GM12878 (cell line): ENCODE data around the gene CNKSR1. TPM values are rescaled to one million over a fixed set of nuclear protein-coding genes. Genes with fewer than 3 reads are reported as not detected.

ENCODE experiments used
- ATAC-seq: fragments of 200-7000 bp; cut with Tn5 transposase; 3 replicates; pipeline ENCODE4 v1.9.1; 2020; ENCODE audit warnings: mild to moderate bottlenecking, moderate library complexity
- BruUV-seq: library from RNA; stranded (reverse); fragments of 400-500 nt; replicated peaks from 2 replicates; lab custom pipeline; 2021; lab: Mats Ljungman, UMichigan
- CTCF ChIA-PET: fragments of 300-600 bp; sonication (Branson Sonifier 250); formaldehyde crosslinking; extraction: SDS; loops from one replicate; lab custom pipeline; 2021; ENCODE audit warnings: inconsistent platforms; lab: Yijun Ruan, JAX
- POLR2A ChIA-PET: fragments of 350-600 bp; formaldehyde crosslinking; extraction: SDS; loops from one replicate; lab custom pipeline; 2021; ENCODE audit warnings: inconsistent platforms; lab: Charles Lee
- RAD21 ChIA-PET: fragments of 300-600 bp; sonication (Branson Sonifier 250); formaldehyde crosslinking; loops from one replicate; lab custom pipeline; 2023; ENCODE audit warnings: antibody characterized with exemption; ENCODE audit not compliant: unreplicated experiment; lab: Charles Lee
- SMC1A ChIA-PET: fragments of 300-600 bp; sonication (Branson Sonifier 250); formaldehyde crosslinking; loops from one replicate; lab custom pipeline; 2023; ENCODE audit not compliant: unreplicated experiment, uncharacterized antibody; lab: Charles Lee
- DNase-seq: peaks from one replicate; pipeline ENCODE4 v3.0.0-alpha.2; 2011; ENCODE audit warnings: low read depth, low spot score
- FAIRE-seq: peaks from 3 replicates; lab custom pipeline; 2011; peaks lifted over from hg19 to GRCh38; lab: Jason Lieb, UNC
- H2AFZ ChIP-seq: 2 replicates; pipeline ENCODE4 v1.6.0; 2011; ENCODE audit warnings: low read depth, low read length, control low read depth; ENCODE audit not compliant: control insufficient read depth
- H3K27ac ChIP-seq: 2 replicates; pipeline ENCODE4 v1.5.1; 2011; ENCODE audit warnings: control low read depth; ENCODE audit not compliant: control insufficient read depth, insufficient read depth
- H3K27me3 ChIP-seq, 2 experiments: replicated peaks in 1 of 2; 2 replicates each; pipeline versions ENCODE4 v1.6.0 to v1.6.1; 2011; ENCODE audit warnings: low read length in 1 of 2; ENCODE audit not compliant: control insufficient read depth in 2 of 2, insufficient read depth in 2 of 2
- H3K36me3 ChIP-seq, 2 experiments: 2 replicates each; pipeline ENCODE4 v1.5.1; 2011; ENCODE audit warnings: low read length in 1 of 2; ENCODE audit not compliant: control insufficient read depth in 2 of 2, insufficient read depth in 2 of 2
- H3K4me1 ChIP-seq: 2 replicates; pipeline ENCODE4 v1.6.1; 2011; ENCODE audit warnings: mild to moderate bottlenecking, low read length, moderate library complexity, mixed read lengths; ENCODE audit not compliant: control insufficient read depth, insufficient read depth
- H3K4me2 ChIP-seq: 2 replicates; pipeline ENCODE4 v1.6.0; 2011; ENCODE audit warnings: control low read depth; ENCODE audit not compliant: control insufficient read depth, insufficient read depth
- H3K4me3 ChIP-seq: fragments of 200-600 bp; sonication (generic); 2 replicates; pipeline ENCODE4 v1.5.1; 2016
- H3K79me2 ChIP-seq: 2 replicates; pipeline ENCODE4 v1.6.0; 2011; ENCODE audit warnings: low read length; ENCODE audit not compliant: control insufficient read depth, insufficient read depth
- H3K9ac ChIP-seq: 2 replicates; pipeline ENCODE4 v1.8.0; 2011; ENCODE audit warnings: low read length, control low read depth, mixed read lengths; ENCODE audit not compliant: control insufficient read depth, insufficient read depth
- H3K9me3 ChIP-seq: replicated peaks from 3 replicates; pipeline ENCODE4 v1.5.1; 2011; ENCODE audit warnings: mild to moderate bottlenecking, low read length; ENCODE audit not compliant: control insufficient read depth, insufficient read depth
- H4K20me1 ChIP-seq: 2 replicates; pipeline ENCODE4 v1.6.0; 2011; ENCODE audit not compliant: control insufficient read depth, insufficient read depth
- MXI1 ChIP-seq: fragments of 150-350 bp; IDR thresholded peaks from 2 replicates; pipeline ENCODE4 v1.6.1; 2011; ENCODE audit warnings: low read depth, mild to moderate bottlenecking, inconsistent platforms, low read length, improper control_type of control experiment
- MYC ChIP-seq: IDR thresholded peaks from 2 replicates; pipeline ENCODE4 v1.6.1; 2011; ENCODE audit warnings: mild to moderate bottlenecking, low read length, moderate library complexity, inconsistent platforms; ENCODE audit not compliant: insufficient read depth, insufficient replicate concordance, insufficient read length, severe bottlenecking
- NRF1 ChIP-seq: conservative IDR thresholded peaks from 2 replicates; pipeline ENCODE4 v1.6.1; 2011; ENCODE audit warnings: mild to moderate bottlenecking, low read depth, low read length, improper control_type of control experiment
- SKIL ChIP-seq: fragments of 450-650 bp; IDR thresholded peaks from 2 replicates; pipeline ENCODE4 v1.6.1; 2017; ENCODE audit warnings: mild to moderate bottlenecking, low read depth, inconsistent platforms; ENCODE audit not compliant: poor library complexity, severe bottlenecking
- STAT3 ChIP-seq: IDR thresholded peaks from 2 replicates; pipeline ENCODE4 v1.6.1; 2011; ENCODE audit warnings: low read depth, low read length, improper control_type of control experiment
- ZBTB11 ChIP-seq: fragments of 450-650 bp; formaldehyde crosslinking; IDR thresholded peaks from 2 replicates; pipeline ENCODE4 v1.5.0; 2022; ENCODE audit warnings: mild to moderate bottlenecking, missing genetic modification characterization
- ZZZ3 ChIP-seq: IDR thresholded peaks from 2 replicates; pipeline ENCODE4 v1.6.1; 2011; ENCODE audit warnings: low read depth; ENCODE audit not compliant: control insufficient read depth, insufficient read length
- whole genome bisulfite sequencing: methylation state at CpG from one replicate; pipeline ENCODE4 v1.1.6; 2016; ENCODE audit warnings: low lambda C conversion rate; ENCODE audit not compliant: insufficient replicate concordance, insufficient coverage; ENCODE audit errors: missing lambda C conversion rate; 5-methylcytosine and 5-hydroxymethylcytosine counted together
- in situ Hi-C: fragments of 300-500 bp; cut with MboI; formaldehyde crosslinking; loops from 9 replicates; pipeline ENCODE4 v1.14.3; 2018; ENCODE audit warnings: mixed read lengths
- intact Hi-C: fragments of 100-400 bp; cut with micrococcal nuclease; formaldehyde crosslinking; loops from one replicate; pipeline ENCODE4 v1.14.2; 2022; ENCODE audit not compliant: unreplicated experiment
- polyA plus RNA-seq, 11 experiments: library from polyadenylated mRNA; depleted of rRNA in 4 of 11; unstranded in 6 of 11; stranded (reverse) in 5 of 11; fragments of >200 nt; fragmentation: Nextera tagmentation in 4 of 11; fragmentation: Illumina TruSeq in 1 of 11; extraction: Ambion mirVana in 4 of 11; extraction: Trizol in 1 of 11; gene quantifications; 1 replicate in 1 of 11; 2 replicates in 10 of 11; pipeline versions ENCODE4 v1.2.1 to v1.2.3, GENCODE V29; 2011 to 2016; ENCODE audit warnings: inconsistent platforms in 2 of 11, missing spikeins in 2 of 11, low read depth in 1 of 11
- total RNA-seq, 4 experiments: library from RNA; depleted of rRNA in 3 of 4; stranded (reverse); fragments of >200 nt in 3 of 4; fragmentation: Illumina TruSeq in 1 of 4; extraction: Trizol in 1 of 4; gene quantifications; 2 replicates each; pipeline versions ENCODE4 v1.2.1 to v1.2.3, GENCODE V29; 2013 to 2021

CNKSR1 gene
- total and polyA plus RNA-seq, 10 of the 15 experiments (the other 5 are each of a cell fraction or from before 2014, with no cell fraction given), result 0.06 to 1.2 (median 0.86) TPM

- in situ Hi-C loops (no loop called here), intact Hi-C loops (no loop called here)
- H3K27me3 ChIP-seq, result no peaks in the 10 kb centered on the region
- no peak overlapping the region for H3K4me3 ChIP-seq
- H2AFZ ChIP-seq, result no peak overlapping the region
- WGBS, result 93% methylated on average over 6 of the region's 6 CpGs
- ChIA-PET POLR2A (no interaction called here), RAD21 (no interaction called here), CTCF (no interaction called here), SMC1A (no interaction called here)
- H3K36me3 ChIP-seq, result no peaks in the 10 kb centered on the region
- no peaks in the 10 kb centered on the region for H3K9me3 ChIP-seq
- no peaks in the 10 kb centered on the region for H3K4me1 ChIP-seq
- no peaks in the 10 kb centered on the region for H3K79me2 ChIP-seq
- no peak overlapping the region for H3K27ac ChIP-seq
- no peaks in the 10 kb centered on the region for H4K20me1 ChIP-seq
- FAIRE-seq, result no peak
- no TSS peak for BruUV-seq
- ATAC-seq, result no peak
- no peak overlapping the region for H3K4me2 ChIP-seq
- DNase-seq, result no peak
- TF ChIP-seq MYC (no peak), STAT3 (no peak)
- TF ChIP-seq, all 136 proteins: peak for 0
- no peak overlapping the region for H3K9ac ChIP-seq
Measured at GRCh38 chr1:26187882-26188281, 10.6 kb downstream of the CNKSR1 start.

DNA sequence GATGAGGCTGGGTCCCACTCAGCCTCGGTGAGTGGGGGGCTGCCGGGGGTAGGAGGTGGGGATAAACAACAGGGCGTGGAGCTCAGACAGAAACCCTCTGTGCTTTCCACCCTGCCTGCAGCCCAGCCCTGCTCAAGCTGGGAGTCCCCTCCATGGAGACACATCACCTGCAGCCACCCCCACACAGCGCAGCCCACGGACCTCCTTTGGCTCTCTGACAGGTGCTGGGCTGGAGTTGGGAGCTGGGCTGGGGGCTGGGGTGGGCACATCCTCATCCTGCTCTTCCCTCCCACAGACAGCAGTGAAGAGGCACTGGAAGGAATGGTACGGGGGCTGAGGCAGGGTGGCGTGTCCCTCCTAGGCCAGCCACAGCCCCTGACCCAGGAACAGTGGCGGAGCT, 11.2 kb downstream of the CNKSR1 start:
- H3K4me1 ChIP-seq, result no peaks in the 10 kb centered on the region
- no peak overlapping the region for H3K4me2 ChIP-seq
- no peaks in the 10 kb centered on the region for H3K36me3 ChIP-seq
- H3K79me2 ChIP-seq, result no peaks in the 10 kb centered on the region
- no peaks in the 10 kb centered on the region for H3K27me3 ChIP-seq
- CTCF ChIA-PET, result no interaction called here
- RAD21 ChIA-PET, result interaction anchor here (0.9 kb wide), 1 partner anchor 44 kb away, joined by 3 read pairs; no protein-coding TSS in a partner anchor
- WGBS, result 37% methylated on average over 8 of the region's 8 CpGs
- SMC1A ChIA-PET, result no interaction called here
- intact Hi-C loops (no loop called here), in situ Hi-C loops (no loop called here)
- no peak overlapping the region for H3K27ac ChIP-seq
- H3K9me3 ChIP-seq, result no peaks in the 10 kb centered on the region
- POLR2A ChIA-PET, result no interaction called here
- no peak overlapping the region for H2AFZ ChIP-seq
- BruUV-seq, result no TSS peak
- no peaks in the 10 kb centered on the region for H4K20me1 ChIP-seq
- no peak for FAIRE-seq
- no peak for DNase-seq
- no peak overlapping the region for H3K4me3 ChIP-seq
- no peak overlapping the region for H3K9ac ChIP-seq
- no peak for ATAC-seq
- no peak for TF ChIP-seq ZBTB11
- no peak for TF ChIP-seq NRF1
- no peak for TF ChIP-seq MXI1
- TF ChIP-seq SKIL, result no peak
- TF ChIP-seq ZZZ3, result no peak
